ENCODE measurements around the gene ZBTB32.

DNA sequence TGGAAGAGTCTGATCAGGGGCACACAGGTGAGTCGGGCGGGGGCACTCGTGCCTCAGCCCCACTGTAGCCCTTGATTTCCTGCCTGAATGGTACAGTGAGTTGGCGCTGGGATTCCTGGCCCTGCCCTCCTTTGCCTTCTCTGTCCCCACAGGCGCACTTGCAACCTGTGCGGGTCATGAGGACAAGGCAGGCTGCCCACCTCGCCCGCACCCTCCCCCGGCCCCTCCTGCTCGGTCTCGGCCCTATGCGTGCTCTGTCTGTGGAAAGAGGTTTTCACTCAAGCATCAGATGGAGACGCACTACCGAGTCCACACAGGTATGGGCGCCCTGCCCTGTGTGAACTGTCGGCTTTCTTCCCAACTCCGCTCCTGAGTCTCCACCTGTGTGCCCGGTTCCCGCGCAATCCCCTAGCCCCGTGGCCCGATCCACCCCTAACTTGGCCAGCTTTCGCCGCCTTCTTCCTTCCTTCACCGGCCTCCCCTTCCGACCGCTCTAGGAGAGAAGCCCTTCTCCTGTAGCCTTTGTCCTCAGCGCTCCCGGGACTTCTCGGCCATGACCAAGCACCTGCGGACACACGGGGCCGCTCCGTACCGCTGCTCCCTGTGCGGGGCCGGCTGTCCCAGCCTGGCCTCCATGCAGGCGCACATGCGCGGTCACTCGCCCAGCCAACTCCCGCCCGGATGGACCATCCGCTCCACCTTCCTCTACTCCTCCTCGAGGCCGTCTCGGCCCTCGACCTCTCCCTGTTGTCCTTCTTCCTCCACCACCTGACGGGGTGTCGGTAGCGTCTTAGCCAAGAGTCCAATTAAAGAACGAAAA, 11.8 kb downstream of the ZBTB32 start:
- TF ChIP-seq, protein P1, sequence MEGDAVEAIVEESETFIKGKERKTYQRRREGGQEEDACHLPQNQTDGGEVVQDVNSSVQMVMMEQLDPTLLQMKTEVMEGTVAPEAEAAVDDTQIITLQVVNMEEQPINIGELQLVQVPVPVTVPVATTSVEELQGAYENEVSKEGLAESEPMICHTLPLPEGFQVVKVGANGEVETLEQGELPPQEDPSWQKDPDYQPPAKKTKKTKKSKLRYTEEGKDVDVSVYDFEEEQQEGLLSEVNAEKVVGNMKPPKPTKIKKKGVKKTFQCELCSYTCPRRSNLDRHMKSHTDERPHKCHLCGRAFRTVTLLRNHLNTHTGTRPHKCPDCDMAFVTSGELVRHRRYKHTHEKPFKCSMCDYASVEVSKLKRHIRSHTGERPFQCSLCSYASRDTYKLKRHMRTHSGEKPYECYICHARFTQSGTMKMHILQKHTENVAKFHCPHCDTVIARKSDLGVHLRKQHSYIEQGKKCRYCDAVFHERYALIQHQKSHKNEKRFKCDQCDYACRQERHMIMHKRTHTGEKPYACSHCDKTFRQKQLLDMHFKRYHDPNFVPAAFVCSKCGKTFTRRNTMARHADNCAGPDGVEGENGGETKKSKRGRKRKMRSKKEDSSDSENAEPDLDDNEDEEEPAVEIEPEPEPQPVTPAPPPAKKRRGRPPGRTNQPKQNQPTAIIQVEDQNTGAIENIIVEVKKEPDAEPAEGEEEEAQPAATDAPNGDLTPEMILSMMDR (IDR thresholded peaks at IDR 0.05; ENCODE audit: low read depth, low read length, poor library complexity, severe bottlenecking), result no peak
- TF ChIP-seq EZH2phosphoT487 (IDR thresholded peaks at IDR 0.05; ENCODE audit: borderline replicate concordance, low read length), result no peak
